HG03575 (cell line): ENCODE results near the gene SMPD1.

Experiments
- ATAC-seq: cut with Tn5 transposase; IDR thresholded peaks from one replicate; pipeline ENCODE4 v1.9.1; 2021; ENCODE audit not compliant: unreplicated experiment, insufficient number of reproducible peaks, low FRiP score; ENCODE audit errors: extremely low read depth

The SMPD1 gene

DNA sequence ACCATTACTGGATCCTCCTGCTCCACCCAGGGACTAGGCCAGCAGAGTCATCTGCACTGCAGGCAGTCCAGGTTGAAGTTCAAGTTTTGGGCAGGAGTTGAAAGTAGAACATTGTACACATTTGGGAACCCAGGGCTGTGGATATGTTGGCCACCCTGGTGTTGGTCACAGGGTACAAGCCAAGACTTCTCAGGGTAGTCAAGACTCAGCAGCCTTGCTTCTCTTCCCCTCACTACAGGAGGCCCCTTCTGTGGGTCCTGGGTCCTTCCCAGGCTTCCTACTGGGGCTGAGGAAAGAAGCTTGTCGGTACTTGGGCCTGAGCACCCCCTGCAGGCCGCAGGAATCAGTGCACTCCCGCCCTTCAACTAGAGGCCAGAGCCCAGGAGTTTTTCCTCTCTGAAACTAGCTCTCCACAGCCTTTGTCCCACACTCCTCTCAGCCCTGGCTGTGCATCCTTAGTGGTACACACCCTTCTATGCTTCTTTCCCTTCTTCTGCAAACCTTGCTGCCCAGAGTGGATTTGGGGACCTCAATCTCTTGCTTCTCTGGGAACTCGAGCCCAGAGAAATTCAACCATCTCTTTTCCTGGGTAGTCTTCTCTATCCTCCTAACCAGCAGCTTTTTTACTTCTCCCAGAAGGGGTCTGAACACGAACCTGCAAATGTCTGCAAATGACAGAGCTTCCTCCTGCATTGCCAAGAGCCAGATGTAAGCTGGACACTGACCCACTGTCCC, 53.2 kb downstream of the SMPD1 start:
- ATAC-seq, result no peak
